ENCODE measurements around the gene DLEU7. TPM values are rescaled to one million over a fixed set of nuclear protein-coding genes. Genes with fewer than 3 reads are reported as not detected.

DLEU7 gene
- total and polyA plus RNA-seq, 10 of the 15 experiments (the other 5 are each of a cell fraction or from before 2014, with no cell fraction given): not detected

DNA sequence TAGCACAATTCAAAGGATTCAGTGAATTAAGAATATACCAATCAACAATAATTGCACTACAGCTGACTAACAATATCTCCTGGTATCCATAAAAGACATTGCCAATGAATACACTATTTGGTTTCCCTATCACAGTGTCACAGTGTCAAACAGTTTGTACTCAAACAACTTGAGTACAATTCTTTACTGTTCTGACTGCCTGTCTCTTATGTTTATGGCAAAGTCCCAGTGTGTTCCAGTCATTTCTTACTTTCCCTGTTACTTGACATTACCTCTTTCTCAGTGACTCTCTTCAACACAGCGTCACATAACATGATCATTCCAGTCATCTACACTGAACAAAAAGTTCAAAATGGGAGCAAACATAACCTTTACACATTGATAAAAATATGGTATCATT, 44.9 kb upstream of the DLEU7 start (continued):
- TF ChIP-seq, protein P1, sequence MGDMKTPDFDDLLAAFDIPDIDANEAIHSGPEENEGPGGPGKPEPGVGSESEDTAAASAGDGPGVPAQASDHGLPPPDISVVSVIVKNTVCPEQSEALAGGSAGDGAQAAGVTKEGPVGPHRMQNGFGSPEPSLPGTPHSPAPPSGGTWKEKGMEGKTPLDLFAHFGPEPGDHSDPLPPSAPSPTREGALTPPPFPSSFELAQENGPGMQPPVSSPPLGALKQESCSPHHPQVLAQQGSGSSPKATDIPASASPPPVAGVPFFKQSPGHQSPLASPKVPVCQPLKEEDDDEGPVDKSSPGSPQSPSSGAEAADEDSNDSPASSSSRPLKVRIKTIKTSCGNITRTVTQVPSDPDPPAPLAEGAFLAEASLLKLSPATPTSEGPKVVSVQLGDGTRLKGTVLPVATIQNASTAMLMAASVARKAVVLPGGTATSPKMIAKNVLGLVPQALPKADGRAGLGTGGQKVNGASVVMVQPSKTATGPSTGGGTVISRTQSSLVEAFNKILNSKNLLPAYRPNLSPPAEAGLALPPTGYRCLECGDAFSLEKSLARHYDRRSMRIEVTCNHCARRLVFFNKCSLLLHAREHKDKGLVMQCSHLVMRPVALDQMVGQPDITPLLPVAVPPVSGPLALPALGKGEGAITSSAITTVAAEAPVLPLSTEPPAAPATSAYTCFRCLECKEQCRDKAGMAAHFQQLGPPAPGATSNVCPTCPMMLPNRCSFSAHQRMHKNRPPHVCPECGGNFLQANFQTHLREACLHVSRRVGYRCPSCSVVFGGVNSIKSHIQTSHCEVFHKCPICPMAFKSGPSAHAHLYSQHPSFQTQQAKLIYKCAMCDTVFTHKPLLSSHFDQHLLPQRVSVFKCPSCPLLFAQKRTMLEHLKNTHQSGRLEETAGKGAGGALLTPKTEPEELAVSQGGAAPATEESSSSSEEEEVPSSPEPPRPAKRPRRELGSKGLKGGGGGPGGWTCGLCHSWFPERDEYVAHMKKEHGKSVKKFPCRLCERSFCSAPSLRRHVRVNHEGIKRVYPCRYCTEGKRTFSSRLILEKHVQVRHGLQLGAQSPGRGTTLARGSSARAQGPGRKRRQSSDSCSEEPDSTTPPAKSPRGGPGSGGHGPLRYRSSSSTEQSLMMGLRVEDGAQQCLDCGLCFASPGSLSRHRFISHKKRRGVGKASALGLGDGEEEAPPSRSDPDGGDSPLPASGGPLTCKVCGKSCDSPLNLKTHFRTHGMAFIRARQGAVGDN (IDR thresholded peaks at IDR 0.05): no peak
- no peak for TF ChIP-seq POU2F2 (IDR thresholded peaks at IDR 0.05; ENCODE audit: borderline replicate concordance, low read depth, low read length)
- no peak for TF ChIP-seq HDAC6 (IDR thresholded peaks at IDR 0.05; ENCODE audit: unreplicated experiment)
- TF ChIP-seq, protein P2, sequence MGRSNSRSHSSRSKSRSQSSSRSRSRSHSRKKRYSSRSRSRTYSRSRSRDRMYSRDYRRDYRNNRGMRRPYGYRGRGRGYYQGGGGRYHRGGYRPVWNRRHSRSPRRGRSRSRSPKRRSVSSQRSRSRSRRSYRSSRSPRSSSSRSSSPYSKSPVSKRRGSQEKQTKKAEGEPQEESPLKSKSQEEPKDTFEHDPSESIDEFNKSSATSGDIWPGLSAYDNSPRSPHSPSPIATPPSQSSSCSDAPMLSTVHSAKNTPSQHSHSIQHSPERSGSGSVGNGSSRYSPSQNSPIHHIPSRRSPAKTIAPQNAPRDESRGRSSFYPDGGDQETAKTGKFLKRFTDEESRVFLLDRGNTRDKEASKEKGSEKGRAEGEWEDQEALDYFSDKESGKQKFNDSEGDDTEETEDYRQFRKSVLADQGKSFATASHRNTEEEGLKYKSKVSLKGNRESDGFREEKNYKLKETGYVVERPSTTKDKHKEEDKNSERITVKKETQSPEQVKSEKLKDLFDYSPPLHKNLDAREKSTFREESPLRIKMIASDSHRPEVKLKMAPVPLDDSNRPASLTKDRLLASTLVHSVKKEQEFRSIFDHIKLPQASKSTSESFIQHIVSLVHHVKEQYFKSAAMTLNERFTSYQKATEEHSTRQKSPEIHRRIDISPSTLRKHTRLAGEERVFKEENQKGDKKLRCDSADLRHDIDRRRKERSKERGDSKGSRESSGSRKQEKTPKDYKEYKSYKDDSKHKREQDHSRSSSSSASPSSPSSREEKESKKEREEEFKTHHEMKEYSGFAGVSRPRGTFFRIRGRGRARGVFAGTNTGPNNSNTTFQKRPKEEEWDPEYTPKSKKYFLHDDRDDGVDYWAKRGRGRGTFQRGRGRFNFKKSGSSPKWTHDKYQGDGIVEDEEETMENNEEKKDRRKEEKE (IDR thresholded peaks at IDR 0.05): no peak
- no peak for TF ChIP-seq TCF3 (IDR thresholded peaks at IDR 0.05; ENCODE audit: borderline replicate concordance, insufficient read depth, low read depth, low read length)
- TF ChIP-seq, protein P3, sequence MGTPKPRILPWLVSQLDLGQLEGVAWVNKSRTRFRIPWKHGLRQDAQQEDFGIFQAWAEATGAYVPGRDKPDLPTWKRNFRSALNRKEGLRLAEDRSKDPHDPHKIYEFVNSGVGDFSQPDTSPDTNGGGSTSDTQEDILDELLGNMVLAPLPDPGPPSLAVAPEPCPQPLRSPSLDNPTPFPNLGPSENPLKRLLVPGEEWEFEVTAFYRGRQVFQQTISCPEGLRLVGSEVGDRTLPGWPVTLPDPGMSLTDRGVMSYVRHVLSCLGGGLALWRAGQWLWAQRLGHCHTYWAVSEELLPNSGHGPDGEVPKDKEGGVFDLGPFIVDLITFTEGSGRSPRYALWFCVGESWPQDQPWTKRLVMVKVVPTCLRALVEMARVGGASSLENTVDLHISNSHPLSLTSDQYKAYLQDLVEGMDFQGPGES (IDR thresholded peaks at IDR 0.05): no peak
- TF ChIP-seq, protein P4, sequence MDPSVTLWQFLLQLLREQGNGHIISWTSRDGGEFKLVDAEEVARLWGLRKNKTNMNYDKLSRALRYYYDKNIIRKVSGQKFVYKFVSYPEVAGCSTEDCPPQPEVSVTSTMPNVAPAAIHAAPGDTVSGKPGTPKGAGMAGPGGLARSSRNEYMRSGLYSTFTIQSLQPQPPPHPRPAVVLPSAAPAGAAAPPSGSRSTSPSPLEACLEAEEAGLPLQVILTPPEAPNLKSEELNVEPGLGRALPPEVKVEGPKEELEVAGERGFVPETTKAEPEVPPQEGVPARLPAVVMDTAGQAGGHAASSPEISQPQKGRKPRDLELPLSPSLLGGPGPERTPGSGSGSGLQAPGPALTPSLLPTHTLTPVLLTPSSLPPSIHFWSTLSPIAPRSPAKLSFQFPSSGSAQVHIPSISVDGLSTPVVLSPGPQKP (IDR thresholded peaks at IDR 0.05; ENCODE audit: low read depth, low read length): no peak
- TF ChIP-seq SMAD1 (IDR thresholded peaks at IDR 0.05; ENCODE audit: low read depth, partially characterized antibody): no peak
- TF ChIP-seq SP1 (IDR thresholded peaks at IDR 0.05; ENCODE audit: low read depth, low read length): no peak
- no peak for TF ChIP-seq CHD1 (IDR thresholded peaks at IDR 0.05; ENCODE audit: low read depth, low read length)
- TF ChIP-seq NR2C2 (IDR thresholded peaks at IDR 0.05; ENCODE audit: borderline replicate concordance, control insufficient read depth, insufficient read length, low read depth): no peak

Data from GM12878 (cell line).